Hematopoietic multipotent progenitor cell treated with erythropoietin and hydrocortisone succinate and interleukin-3 and kit ligand, for 4 days (in vitro differentiated cells): ENCODE measurements around the gene NTSR2.

Experiments
- DNase-seq: peaks from one replicate; pipeline ENCODE4 v3.0.0-alpha.2; 2015

Gene NTSR2

GRCh38 chr2:11618708-11619062, 51.3 kb downstream of the NTSR2 start:
- DNase-seq = no peak

GRCh38 chr2:11617984-11618707, 51.8 kb downstream of the NTSR2 start:
- no peak for DNase-seq

- DNase-seq = no peak
Measured at GRCh38 chr2:11617527-11617926, 52.5 kb downstream of the NTSR2 start.

GRCh38 chr2:11616851-11617415, 53.1 kb downstream of the NTSR2 start:
- DNase-seq = no peak

GRCh38 chr2:11616097-11616687, 53.8 kb downstream of the NTSR2 start:
- no peak for DNase-seq

GRCh38 chr2:11615209-11615608, 54.8 kb downstream of the NTSR2 start:
- DNase-seq = no peak

GRCh38 chr2:11613297-11613696, 56.7 kb downstream of the NTSR2 start:
- DNase-seq = no peak

- no peak for DNase-seq
Measured at GRCh38 chr2:11612553-11613215, 57.3 kb downstream of the NTSR2 start.

- no peak for DNase-seq
Measured at GRCh38 chr2:11611251-11611650, 58.7 kb downstream of the NTSR2 start.

GRCh38 chr2:11610624-11611242, 59.3 kb downstream of the NTSR2 start:
- DNase-seq = no peak
